HAP-1 (cell line): ENCODE results near the gene MDH2.
"Not testable (repeated sequence)": the region's sequence is repeated elsewhere in the genome, so short reads cannot be mapped to it uniquely, and the experiment has no call there.

ENCODE experiments used
- DNase-seq, 2 experiments: peaks; one replicate each; pipeline ENCODE4 v3.0.0-alpha.2; 2016 to 2020; ENCODE audit warnings: low spot score in 2 of 2
- H3K27me3 ChIP-seq: fragments of 250-450 bp; sonication (Bioruptor Pico); 2 replicates; pipeline ENCODE4 v1.5.1; 2020; ENCODE audit warnings: low read depth, mild to moderate bottlenecking, moderate library complexity
- H3K36me3 ChIP-seq: fragments of 250-450 bp; sonication (Bioruptor Pico); replicated peaks from 2 replicates; pipeline ENCODE4 v1.5.1; 2020; ENCODE audit warnings: mild to moderate bottlenecking
- H3K4me1 ChIP-seq: fragments of 250-450 bp; sonication (Bioruptor Pico); 2 replicates; pipeline ENCODE4 v1.5.1; 2020; ENCODE audit warnings: mild to moderate bottlenecking
- H3K4me3 ChIP-seq: fragments of 250-450 bp; sonication (Bioruptor Pico); 2 replicates; pipeline ENCODE4 v1.5.1; 2020; ENCODE audit warnings: mild to moderate bottlenecking, moderate library complexity
- H3K9me3 ChIP-seq: fragments of 250-450 bp; sonication (Bioruptor Pico); 2 replicates; pipeline ENCODE4 v1.5.1; 2020; ENCODE audit warnings: mild to moderate bottlenecking, moderate library complexity
- in situ Hi-C: fragments of 300-500 bp; cut with MboI; formaldehyde crosslinking; loops from 3 replicates; pipeline ENCODE4 v1.14.3; 2020; ENCODE audit warnings: low sequenced_read_pairs, inconsistent platforms, mixed read lengths

MDH2 gene, protein sequence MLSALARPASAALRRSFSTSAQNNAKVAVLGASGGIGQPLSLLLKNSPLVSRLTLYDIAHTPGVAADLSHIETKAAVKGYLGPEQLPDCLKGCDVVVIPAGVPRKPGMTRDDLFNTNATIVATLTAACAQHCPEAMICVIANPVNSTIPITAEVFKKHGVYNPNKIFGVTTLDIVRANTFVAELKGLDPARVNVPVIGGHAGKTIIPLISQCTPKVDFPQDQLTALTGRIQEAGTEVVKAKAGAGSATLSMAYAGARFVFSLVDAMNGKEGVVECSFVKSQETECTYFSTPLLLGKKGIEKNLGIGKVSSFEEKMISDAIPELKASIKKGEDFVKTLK

DNA sequence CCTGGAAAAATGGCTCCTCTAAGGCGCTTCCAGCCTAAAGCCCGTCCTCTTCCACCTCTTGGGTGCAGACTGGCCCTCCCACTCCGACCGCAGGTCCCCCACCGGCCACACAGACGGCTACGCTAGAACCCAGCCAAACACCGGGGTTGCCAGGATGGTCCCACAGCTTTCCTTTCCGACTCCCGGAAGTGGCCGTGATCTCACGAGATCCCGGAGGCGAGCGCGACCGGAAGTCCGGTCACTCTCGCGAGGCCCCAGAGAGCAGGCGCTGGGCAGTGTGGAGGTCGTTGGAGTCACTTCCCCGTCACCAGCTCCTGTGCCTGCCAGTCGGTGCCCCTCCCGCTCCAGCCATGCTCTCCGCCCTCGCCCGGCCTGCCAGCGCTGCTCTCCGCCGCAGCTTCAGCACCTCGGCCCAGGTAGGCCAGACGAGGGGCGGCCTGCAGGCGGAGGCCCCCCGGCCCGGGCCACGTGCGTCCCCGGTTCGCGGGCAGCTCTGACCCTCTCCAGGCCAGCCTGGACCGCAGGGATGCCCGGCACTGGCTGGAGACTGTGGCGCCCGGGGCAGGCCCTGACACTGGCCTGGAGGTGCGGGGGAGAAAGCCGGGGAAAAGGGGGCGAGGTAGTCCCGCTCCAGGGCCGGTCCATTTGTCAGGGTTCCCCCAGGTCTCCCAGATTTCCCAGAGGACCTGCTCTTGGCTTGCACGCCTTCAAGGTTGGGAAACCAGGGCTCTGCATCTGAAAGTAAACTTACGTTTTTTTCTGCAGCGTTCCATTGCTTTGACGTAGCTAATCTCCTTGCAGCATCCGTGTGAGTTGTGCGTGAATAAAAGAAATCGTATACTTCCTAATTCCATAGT is at the start of gene MDH2, which contains the start of gene STYXL1:
TSS of gene MDH2 (plus strand) at position 296 of the 857 bp plus-strand sequence. CDS start at position 351, 55 bp downstream.
TSS of gene STYXL1 (minus strand) at position 190 of the 857 bp plus-strand sequence. CDS start 17,477 bp downstream, outside the sequence.
- Histone ChIP-seq H3K36me3 (peaks cover 31% of the 10 kb centered on the region), H3K27me3 (no peaks in the 10 kb centered on the region), H3K4me1 (peaks cover 23% of the 10 kb centered on the region), H3K4me3 (peak within 1 kb of the TSS; percentile 70), H3K9me3 (no peaks in the 10 kb centered on the region)
- in situ Hi-C loops, result no loop called here
- peak; percentile 90 to 96 for DNase-seq

DNA sequence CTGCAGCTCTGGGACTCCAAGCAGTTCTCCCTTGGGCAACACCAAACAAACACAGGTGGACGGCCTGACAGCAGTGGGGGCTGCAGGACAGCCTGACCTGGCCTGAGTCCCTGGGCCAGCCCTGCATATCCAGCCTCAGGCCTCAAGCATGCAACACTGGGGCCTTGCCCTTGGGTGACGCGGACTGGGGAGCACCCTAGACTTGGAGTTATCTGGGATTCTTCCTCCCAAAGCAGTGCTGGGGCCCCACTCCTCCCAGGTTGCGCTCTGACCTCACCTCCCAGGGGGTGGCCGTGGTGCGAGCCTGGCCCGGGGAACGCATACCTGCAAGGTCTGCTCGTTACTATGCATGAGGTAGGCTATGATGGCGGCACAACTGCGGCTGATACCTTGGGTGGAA is 47.3 kb upstream of the MDH2 start:
- DNase-seq, result no peak
- Histone ChIP-seq H3K4me3 (no peak overlapping the region), H3K9me3 (no peaks in the 10 kb centered on the region), H3K4me1 (no peaks in the 10 kb centered on the region), H3K27me3 (no peaks in the 10 kb centered on the region), H3K36me3 (peaks cover 29% of the 10 kb centered on the region)
- in situ Hi-C loops, result no loop called here

DNA sequence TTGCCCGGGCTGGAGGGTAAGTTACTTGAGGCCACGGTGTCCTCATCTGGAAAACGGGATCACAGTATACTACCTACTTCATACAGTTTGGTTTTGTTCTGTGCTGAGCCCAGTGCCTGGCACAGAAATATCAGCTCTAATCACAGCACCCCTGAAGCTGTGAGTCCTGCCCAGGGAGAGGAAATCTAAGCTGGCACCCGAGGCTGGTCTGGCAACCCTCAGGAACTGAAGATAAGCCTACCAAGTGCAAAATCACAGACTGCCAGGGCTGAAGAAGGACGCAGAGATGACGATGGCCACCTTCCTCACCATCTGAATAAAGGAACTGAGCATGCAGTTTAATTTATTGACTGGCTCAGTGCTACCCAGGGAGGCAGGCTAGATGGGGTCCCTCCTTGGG is 45.8 kb upstream of the MDH2 start:
- H3K9me3 ChIP-seq, result no peaks in the 10 kb centered on the region
- in situ Hi-C loops, result no loop called here
- H3K27me3 ChIP-seq, result no peaks in the 10 kb centered on the region
- peaks cover 29% of the 10 kb centered on the region for H3K36me3 ChIP-seq
- no peaks in the 10 kb centered on the region for H3K4me1 ChIP-seq
- no peak overlapping the region for H3K4me3 ChIP-seq
- no peak for DNase-seq

DNA sequence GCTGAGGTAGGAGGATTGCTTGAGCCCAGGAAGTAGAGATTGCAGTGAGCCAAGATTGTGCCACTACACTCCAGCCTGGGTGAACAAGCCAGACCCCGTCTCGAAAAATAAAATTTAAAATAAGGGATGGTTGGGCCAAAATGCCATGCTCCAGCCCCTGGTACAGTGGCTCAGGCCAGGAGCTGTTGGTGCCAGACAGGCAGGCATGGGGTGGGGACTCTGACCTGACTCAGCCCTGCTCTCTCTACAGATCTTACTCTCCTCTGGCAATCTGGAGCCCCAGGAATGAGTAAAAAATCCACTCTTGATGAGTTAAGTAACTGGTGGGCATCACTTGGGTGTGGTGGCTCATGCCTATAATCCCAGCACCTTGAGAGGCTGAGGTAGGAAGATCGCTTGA is 45.1 kb upstream of the MDH2 start:
- H3K9me3 ChIP-seq, result no peaks in the 10 kb centered on the region
- H3K4me3 ChIP-seq, result no peak overlapping the region
- H3K27me3 ChIP-seq, result no peaks in the 10 kb centered on the region
- H3K36me3 ChIP-seq, result peaks cover 29% of the 10 kb centered on the region
- in situ Hi-C loops, result no loop called here
- DNase-seq, result no peak
- H3K4me1 ChIP-seq, result no peaks in the 10 kb centered on the region

DNA sequence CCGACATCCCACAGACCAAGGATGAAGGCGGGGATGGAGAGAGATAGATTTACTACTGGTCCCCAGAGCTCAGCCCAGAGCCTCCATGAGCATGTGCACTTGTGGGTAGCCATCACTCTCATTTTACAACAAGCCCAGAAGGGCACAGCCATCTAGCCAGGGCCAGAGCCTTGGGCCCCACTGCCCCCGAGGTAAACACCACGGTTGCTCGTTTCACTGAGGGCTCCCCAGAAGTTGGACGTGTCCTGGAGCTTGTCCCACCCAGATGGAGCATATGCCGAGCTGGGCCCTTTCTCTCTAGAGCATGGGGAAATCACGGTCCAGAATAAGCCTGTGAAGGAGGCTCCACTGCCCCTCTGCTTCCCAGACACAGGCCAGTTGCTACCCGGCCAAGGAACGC is 44.6 kb upstream of the MDH2 start:
- Histone ChIP-seq H3K36me3 (peaks cover 28% of the 10 kb centered on the region), H3K4me1 (no peaks in the 10 kb centered on the region), H3K27me3 (no peaks in the 10 kb centered on the region), H3K4me3 (no peak overlapping the region), H3K9me3 (no peaks in the 10 kb centered on the region)
- DNase-seq, result no peak
- in situ Hi-C loops, result no loop called here

DNA sequence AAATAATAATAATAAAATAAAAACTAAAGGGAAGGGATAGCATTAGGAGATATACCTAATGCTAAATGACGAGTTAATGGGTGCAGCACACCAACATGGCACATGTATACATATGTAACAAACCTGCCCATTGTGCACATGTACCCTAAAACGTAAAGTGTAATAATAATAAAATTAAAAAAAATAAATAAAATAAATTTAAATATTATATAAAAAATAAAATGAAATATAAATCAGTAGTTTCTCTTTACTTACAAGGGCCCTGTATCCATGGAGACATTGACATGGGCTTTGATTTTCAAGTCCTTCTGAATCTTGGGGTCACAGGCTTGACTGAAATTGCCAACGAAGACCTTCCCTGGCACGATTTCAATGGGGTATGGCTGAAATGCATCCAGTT is 42.9 kb upstream of the MDH2 start:
- H3K27me3 ChIP-seq, in situ Hi-C loops, DNase-seq, H3K4me1 ChIP-seq, H3K4me3 ChIP-seq, H3K9me3 ChIP-seq: not testable (repeated sequence)
- peaks cover 22% of the 10 kb centered on the region; the same call in 1 of the 2 replicates for H3K36me3 ChIP-seq

DNA sequence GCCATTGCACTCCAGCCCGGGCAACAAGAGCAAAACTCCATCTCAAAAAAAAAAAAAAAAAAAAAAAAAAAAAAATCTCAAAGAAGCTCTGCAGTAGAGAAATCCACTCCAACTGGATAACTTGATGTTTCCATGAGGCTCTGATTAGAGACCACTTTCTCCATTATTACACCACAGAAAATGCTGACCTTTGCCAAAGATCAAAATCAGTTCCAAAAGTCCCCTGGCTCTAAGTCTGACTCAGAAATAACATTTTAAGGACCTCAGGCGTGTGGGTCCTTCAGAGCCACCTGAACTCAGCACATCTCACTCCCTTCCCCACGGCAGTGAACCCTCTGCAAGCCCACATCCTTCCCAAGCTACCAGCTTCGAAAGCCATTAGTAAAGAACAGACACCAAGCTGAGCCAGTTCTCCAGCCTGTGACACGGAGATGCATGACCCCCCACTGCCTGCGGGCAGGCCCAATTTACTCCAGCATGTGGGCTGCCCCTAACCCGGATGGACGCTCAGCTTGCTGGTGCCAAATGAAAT is 39.7 kb upstream of the MDH2 start:
- DNase-seq, result no peak

DNA sequence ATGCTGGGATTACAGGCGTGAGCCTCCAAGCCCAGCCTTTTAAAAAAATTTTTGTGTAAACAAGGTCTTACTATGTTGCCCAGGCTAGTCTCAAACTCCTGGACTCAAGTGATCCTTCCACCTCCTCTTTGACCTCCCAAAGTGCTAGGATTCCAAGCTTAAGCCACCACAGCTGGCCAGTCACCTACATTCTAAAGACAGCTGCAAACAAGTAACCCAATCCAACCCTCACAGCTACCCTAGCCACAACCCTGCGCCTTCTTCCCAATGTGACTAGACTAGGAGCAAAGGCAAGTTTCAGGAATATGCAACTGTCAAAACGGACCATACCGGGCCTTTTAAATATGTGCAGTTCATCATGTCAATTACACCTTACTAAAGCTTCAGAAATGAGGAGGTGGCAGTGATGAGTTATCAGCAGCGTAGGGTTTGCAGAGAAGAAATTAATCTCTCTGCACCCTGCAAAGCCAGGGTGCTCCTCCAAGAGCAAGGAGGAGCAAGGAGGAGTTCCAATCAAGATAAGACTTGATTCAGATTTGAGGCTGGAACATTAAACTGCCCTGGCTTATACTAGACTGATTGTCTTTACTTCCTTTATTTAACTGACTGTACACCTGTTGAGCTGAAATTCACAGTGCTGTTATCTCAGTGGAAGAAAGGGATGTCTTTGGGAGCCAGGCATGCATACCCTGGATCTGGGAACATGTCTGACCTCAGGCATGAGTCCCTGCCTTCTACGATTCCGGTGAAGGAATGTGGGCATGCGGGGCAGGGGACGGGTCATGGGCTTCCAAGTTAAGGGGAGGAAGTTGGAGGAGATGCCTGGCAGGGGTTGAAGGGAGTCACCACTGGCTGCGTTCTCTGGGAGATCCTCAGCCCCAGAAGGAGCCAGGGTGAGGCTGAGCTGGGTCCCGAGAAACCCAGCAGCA is 38.0 kb upstream of the MDH2 start:
- Histone ChIP-seq H3K4me3 (no peak overlapping the region), H3K36me3 (0 out of 2 replicates have a peak, but pooled peaks cover 10% of the 10 kb centered on the region), H3K4me1 (no peaks in the 10 kb centered on the region), H3K27me3 (no peaks in the 10 kb centered on the region), H3K9me3 (no peaks in the 10 kb centered on the region)
- no peak for DNase-seq
- in situ Hi-C loops, result no loop called here

More for the DNA sequence above, 39.7 kb upstream of the MDH2 start:
- Histone ChIP-seq H3K9me3 (no peaks in the 10 kb centered on the region), H3K4me3 (no peak overlapping the region), H3K36me3 (peaks cover 11% of the 10 kb centered on the region; the same call in 1 of the 2 replicates), H3K4me1 (no peaks in the 10 kb centered on the region), H3K27me3 (no peaks in the 10 kb centered on the region)
- in situ Hi-C loops, result no loop called here

DNA sequence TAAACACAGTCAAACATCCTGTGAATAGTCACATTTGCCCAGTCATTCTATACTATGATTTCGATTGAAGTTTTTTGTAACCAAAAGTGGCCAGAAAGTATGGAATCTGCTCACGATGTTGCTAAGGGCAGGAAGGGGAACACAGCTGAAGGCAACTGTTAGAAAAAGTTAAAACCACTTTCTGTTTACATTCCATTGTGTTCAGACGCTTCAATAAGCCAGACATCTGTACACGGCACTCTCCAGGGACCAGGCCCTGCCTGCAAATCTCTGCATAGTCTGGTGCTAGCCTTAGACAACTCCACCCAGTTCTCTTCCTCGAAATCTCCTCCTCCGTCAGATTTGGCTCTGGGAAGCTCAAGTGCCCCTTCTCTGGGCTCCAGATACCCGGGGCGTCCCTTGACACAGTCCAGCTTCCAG is 36.5 kb upstream of the MDH2 start:
- Histone ChIP-seq H3K9me3 (no peaks in the 10 kb centered on the region), H3K4me3 (no peak overlapping the region), H3K4me1 (no peaks in the 10 kb centered on the region), H3K27me3 (no peaks in the 10 kb centered on the region), H3K36me3 (0 out of 2 replicates have a peak, but pooled peaks cover 6% of the 10 kb centered on the region)
- peak in 1 of 2 experiments; percentile 16 for DNase-seq
- in situ Hi-C loops, result no loop called here

DNA sequence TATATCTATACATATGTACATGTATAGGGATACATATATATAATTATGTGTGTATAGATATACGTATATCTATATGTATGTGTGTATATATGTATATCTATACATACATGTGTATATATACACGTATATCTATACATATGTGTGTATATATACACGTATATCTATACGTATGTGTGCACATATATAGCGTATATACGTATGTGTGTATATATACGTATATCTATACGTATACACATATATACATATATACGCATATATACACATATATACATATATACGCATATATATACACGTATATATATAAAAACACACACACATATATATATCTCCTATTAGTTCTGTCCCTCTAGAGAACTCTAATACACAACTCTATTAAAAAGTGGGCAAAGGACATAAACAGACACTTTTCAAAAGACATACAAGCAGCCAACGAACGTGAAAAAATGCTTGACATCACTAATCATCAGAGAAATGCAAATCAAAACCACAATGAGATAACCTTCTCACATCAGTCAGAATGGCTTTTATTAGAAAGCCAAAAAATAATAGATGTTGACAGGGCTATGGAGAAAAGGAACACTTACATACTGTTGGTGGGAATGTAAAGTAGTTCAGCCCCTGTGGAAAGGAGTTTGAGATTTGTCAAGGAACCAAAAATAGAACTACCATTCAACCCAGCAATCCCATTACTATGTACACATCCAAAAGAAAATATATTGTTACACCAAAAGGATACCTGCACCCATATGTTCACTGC is 31.5 kb upstream of the MDH2 start:
- peaks cover 25% of the 10 kb centered on the region for H3K36me3 ChIP-seq
- no peaks in the 10 kb centered on the region for H3K4me1 ChIP-seq
- in situ Hi-C loops, result no loop called here
- no peaks in the 10 kb centered on the region for H3K27me3 ChIP-seq
- no peaks in the 10 kb centered on the region for H3K9me3 ChIP-seq
- no peak for DNase-seq
- no peak overlapping the region for H3K4me3 ChIP-seq

DNA sequence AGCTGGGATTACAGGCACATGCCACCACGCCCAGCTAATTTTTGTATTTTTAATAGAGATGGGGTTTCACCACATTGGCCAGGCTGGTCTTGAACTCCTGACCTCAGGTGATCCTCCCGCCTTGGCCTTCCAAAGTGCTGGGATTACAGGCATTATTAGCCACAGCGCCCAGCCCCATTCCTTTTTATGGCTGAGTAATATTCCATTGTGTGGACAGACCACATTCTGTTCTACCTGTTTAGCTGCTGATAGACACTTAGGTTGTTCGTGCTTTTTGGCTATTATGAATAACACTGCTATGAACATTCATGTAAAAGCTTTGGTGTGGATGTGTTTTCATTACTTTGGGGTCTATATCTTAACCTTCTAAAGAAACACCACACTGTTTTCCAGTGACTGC is 29.4 kb upstream of the MDH2 start:
- H3K4me3 ChIP-seq, H3K9me3 ChIP-seq, H3K27me3 ChIP-seq, DNase-seq, H3K4me1 ChIP-seq, in situ Hi-C loops: not testable (repeated sequence)
- H3K36me3 ChIP-seq, result peaks cover 26% of the 10 kb centered on the region

DNA sequence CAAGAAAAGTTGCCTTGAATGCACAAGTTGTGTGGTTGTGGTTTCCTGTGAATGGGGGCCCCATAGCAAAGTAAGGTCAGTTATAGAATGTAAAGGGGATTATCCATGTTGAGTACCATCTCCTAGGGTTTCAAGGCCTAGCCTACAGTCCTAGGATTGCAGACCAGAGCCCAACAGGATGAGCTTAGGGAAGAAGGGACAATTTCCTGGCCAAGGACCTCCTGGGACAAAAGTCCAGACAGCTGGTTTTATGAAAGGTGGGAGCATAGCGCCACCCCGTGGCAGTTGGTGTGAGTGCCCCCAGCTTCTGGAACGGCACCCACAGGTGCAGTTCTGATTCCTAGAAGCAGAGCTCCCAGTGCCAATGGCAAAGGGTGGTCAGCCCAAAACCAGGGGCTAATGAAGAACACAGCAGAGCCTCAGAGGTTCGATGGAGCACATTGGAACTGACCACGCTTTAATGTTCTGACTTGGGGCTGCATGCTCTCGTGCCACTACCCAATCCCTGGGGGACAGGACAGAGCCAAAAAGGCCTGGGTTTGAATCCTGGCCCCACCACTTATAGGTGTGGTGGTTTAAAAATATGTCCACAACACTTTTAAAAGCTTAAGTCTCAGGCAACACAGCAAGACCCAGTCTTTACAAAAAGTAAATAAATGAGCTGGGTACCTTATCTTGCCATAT is 27.7 kb upstream of the MDH2 start:
- no peaks in the 10 kb centered on the region for H3K9me3 ChIP-seq
- H3K36me3 ChIP-seq, result peaks cover 21% of the 10 kb centered on the region
- no peaks in the 10 kb centered on the region for H3K4me1 ChIP-seq
- DNase-seq, result peak; percentile 49 to 81
- no peaks in the 10 kb centered on the region for H3K27me3 ChIP-seq
- no peak overlapping the region for H3K4me3 ChIP-seq
- in situ Hi-C loops, result loop anchor here (10.0 kb wide), 1 partner anchor 155 kb away; no protein-coding TSS in a partner anchor
